WI38 (cell line): ENCODE results near the gene COL5A3.

Experiments used
- H3K4me3 ChIP-seq: 2 replicates; pipeline ENCODE4 v1.5.1; 2011; ENCODE audit warnings: low read depth, mild to moderate bottlenecking, control low read depth, low read length
- CTCF ChIP-seq: IDR thresholded peaks from 2 replicates; pipeline ENCODE4 v1.5.1; 2012; ENCODE audit warnings: low read depth, mild to moderate bottlenecking, control low read depth, low read length

Gene COL5A3

DNA sequence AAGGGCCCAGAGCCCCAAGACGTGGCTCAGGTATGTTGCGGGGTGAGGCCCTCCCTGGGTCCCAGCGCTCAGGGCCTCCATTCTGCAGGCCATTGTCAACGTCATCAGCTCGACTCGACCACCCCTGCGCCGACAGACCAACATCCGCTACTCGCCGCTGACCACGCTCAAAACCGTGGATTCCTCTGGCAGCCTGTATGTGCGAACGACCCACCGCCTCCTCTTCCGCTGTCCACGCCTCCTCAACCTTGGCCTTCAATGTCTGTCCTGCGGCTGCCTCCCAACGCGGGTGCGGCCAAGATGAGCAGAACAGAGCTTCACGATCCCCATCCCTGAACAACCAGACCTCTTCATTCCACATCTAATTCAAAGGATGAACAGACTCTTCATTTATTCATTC is 11.1 kb upstream of the COL5A3 start:
- TF ChIP-seq CTCF = no peak
- no peak overlapping the region for H3K4me3 ChIP-seq

DNA sequence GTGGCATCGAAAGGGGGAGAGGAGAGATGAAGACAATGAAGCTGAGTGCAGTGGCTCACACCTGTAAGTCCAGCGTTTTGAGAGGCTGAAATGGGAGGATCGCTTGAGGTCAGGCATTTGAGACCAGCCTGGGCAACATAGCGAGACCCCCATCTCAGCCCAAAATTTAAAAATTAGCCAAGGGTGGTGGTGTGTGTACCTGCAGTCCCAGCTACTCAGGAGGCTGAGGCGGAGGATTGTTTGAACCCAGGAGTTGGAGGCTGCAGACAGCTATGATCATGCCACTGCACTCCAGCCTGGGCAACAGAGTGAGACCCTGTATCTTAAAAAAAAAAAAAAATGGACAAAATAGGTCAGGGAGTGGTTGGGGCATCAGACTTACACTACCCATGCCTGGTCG is 10.5 kb upstream of the COL5A3 start:
- no peak overlapping the region for H3K4me3 ChIP-seq
- no peak for TF ChIP-seq CTCF

DNA sequence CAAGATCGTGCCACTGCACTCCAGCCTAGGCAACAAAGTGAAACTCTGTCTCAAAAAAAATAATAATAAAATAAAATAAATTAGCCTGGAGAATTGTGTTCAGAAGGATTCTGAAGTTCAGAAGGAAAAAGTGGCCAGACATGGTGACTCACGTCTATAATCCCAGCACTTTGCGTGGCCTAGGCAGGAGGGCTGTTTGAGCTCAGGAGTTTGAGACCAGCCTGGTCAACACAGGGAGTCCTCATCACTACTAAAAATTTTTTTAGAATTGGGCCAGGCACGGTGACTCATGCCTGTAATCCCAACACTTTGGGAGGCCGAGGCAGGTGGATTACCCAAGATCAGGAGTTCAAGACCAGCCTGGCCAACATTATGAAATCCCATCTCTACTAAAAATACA is 8.9 kb upstream of the COL5A3 start:
- no peak overlapping the region for H3K4me3 ChIP-seq
- no peak for TF ChIP-seq CTCF

- H3K4me3 ChIP-seq = no peak overlapping the region
- no peak for TF ChIP-seq CTCF
Measured at GRCh38 chr19:10018786-10019185, 8.5 kb upstream of the COL5A3 start.

GRCh38 chr19:10018263-10018662 is 8.0 kb upstream of the COL5A3 start:
- no peak overlapping the region for H3K4me3 ChIP-seq
- TF ChIP-seq CTCF = no peak

DNA sequence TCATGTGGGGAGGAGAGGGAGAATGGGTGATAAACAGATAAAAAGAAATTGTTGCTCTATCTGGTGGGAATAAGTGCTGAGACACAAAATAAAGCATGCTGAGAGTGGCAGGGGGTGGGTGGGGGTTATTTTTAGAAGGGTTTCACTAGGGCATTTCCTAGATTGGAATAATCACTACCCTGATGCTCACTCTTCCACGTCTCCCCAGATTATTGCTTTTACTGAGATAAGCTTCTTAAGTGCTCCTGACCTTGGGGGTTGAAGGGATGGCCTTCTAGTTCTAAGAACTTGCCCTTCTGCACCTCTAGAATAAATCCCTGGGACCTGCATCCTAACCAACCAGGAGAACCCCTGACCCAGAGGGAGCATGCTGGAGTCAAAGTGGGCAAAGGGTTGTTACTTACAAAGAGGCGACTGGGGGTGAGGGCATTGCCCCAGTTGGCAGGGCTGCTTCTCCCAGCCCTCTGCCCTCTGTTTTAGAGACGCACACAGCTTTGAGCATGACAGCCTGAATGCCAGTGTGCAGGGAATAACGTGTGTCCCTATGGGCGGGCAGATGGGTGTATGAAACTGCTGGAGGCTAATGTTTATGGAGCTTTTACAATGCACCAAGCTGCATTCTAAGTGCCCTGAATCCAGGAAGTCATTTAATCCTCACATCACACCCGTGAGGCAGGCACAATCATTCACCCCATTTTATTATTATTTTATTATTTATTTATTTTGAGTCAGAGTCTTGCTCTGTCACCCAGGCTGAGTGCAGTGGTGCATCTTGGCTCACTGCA is 3.7 kb upstream of the COL5A3 start:
- no peak for TF ChIP-seq CTCF

DNA sequence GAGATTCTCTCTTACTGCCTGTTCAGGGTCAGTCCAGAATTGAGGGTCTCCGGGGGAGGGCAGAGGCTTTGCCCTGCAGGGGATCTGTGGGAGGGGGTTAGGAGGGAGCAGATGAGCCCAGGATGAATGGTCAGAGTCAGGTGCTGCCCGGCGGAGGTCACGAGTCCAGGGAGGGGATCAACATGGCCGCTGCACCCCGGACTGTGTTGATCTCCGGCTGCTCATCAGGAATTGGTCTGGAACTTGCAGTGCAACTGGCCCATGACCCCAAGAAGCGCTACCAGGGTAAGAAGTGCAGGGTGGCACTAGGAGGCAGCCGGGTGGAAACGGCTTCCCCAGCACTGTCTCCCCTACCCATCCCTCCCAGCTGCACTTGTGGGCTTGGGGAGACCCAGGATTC is 3.0 kb upstream of the COL5A3 start, which contains the start of gene RDH8:
TSS of gene RDH8 (plus strand) at position 168 of the 400 bp plus-strand sequence. CDS start at position 183, 15 bp downstream.
- TF ChIP-seq CTCF = no peak
- no peak within 1 kb of the TSS for H3K4me3 ChIP-seq

More for the DNA sequence above, 3.7 kb upstream of the COL5A3 start:
- H3K4me3 ChIP-seq = no peak overlapping the region
